GM18499 (cell line): Measurements from ENCODE around the gene PFN3.

Source experiments
- ATAC-seq: cut with Tn5 transposase; IDR thresholded peaks from one replicate; pipeline ENCODE4 v1.9.1; 2021; ENCODE audit warnings: moderate number of reproducible peaks; ENCODE audit not compliant: insufficient read depth, unreplicated experiment

PFN3 gene, protein sequence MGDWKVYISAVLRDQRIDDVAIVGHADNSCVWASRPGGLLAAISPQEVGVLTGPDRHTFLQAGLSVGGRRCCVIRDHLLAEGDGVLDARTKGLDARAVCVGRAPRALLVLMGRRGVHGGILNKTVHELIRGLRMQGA

GRCh38 chr5:177399997-177400868 lies at the start of gene PFN3:
Gene PFN3, minus strand, starts transcription at chr5:177400661. Its CDS starts 85 bp downstream, at chr5:177400576.
- no peak for ATAC-seq

DNA sequence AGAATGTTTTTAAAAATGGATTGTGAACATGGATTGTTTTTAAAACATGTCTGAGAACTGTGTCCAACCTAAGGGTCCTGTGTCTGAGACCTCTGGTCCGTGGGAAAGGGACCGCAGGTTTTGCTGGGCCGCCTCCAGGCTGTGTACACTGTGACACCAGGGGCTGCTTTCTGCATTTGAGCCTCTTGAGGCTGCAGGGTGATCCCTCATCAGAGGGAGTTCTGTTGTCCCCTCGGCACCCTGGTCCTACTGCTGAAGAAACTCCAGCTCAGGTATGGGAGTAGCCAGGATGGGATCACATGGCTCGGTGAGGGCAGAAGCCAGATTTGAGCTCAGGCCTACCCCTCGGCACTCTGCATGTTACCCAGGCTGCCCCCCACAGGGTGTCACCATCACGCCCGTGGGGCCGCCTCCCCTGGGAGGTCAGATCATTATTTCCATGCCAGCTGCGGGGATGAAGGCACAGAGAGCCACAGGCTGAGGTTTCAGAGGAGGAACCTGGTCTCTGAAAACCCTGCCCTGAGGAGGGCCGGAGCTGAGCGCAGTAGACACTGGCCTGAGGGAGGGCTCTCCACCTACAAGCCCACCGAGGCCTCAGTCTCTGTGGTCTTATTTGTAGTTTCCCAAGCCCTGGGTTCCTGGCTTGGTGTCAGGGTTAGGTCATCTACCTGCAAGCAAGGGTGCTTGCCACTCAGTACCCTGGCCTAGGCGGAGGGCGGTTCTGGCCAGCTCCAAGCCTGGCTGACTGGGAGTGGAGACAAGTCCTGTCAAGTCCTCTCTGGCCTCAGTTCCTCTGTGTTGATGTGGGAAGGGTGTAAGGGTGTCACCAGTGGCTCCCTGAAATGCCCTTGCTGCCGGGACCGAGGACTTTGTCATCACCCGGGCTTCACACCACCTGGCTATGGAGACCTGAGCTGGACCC lies 48.9 kb upstream of the PFN3 start:
- ATAC-seq = no peak

- no peak for ATAC-seq
Measured at GRCh38 chr5:177448244-177448950, 47.9 kb upstream of the PFN3 start.

DNA sequence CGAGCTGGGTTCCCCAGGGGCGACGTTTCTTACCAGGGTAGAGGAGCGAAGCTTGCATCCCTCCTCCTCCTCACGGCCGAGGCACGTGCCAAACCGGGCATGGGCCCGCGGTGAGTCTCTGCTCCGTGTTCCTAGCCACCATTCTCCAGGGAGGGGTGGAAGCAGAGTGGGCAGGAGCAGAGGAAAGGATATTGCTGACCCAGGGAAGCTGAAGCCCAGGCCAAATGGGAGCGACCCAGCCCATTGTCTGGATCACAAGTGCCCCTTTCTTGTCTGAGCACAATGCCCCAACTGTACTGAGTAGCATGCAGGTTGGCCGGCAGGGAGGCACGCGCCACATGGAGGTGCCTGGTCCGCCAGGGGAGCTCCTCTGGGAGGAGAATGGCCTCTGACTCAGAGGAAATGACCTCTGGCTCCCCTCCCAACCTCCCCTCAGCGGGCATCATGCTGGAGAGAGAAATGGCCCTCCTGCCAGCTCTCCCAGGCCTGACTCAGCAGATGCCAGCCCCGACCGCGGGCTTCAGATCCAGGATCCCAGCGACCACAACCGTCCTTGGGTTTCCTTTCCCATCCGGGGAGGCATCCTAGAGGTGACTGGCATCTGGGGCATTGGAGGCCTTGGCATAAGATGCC lies 47.3 kb upstream of the PFN3 start:
- no peak for ATAC-seq

GRCh38 chr5:177447066-177447610 lies 46.7 kb upstream of the PFN3 start:
- no peak for ATAC-seq

DNA sequence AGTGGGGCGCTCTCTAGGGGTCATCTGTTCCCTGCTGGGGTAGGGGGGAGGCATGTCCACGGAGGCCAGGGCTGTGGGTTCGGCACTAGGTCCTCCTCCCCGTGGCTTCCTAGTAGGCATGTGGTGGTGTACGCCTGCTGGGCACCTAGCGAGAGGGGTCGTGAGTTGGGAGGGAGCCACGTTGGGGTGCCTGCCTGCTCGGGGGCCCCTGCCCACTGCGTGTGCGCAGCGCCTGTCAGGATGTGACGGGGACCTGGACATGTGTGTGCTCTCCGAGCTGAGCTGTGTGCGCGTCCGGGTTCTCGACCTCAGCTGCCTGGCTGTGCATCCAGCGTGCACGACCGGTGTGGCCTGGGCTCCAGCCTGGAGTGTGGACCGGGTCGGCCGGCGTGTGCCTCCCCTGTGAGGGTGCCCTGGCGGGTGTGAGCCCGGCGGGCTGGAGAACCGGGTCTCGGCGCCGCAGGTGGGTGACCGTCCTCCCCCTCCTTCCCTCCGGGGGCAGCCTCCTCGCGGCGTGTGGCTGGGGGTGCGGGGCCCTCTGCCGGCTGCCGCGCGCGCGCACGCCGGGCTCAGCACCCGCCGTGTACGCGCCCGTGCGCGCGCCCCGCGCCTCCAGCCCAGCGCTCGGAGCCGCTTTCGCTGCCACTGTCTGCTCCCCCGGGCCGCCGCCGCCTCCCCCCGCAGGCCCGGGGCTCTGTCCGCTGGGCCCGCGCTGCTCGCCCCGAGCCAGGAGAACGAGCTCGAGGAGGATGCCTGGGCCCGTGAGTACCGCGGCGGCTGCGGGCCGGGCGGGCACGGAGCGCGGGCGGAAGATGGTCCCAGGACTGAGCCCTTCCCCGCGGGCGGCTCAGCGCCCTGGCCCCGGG lies 46.0 kb upstream of the PFN3 start, which contains the start of gene PRR7:
Gene PRR7, plus strand, starts transcription at position 615 of the 866 bp plus-strand sequence. CDS start 8,254 bp downstream, outside the sequence.
- no peak for ATAC-seq

DNA sequence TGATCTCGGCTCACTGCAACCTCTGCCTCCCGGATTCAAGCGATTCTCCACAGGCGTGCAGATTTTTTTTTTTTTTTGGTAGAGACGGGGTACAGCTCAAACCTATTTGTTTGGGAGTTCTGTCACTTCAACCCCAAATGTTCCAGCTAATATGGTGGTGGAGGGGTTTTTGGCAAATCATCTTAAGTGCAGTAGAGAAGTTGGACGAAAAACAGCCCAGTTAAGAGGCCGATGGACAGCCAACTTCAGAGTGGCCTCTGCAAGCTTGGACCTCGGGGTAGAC lies 45.4 kb upstream of the PFN3 start:
- no peak for ATAC-seq

- no peak for ATAC-seq
Measured at GRCh38 chr5:177445052-177445916, 44.8 kb upstream of the PFN3 start.

GRCh38 chr5:177444106-177445051 lies 43.9 kb upstream of the PFN3 start:
- no peak for ATAC-seq

GRCh38 chr5:177443144-177443983 lies 42.9 kb upstream of the PFN3 start:
- no peak for ATAC-seq

GRCh38 chr5:177442066-177442826 lies 41.8 kb upstream of the PFN3 start:
- ATAC-seq = no peak

GRCh38 chr5:177440990-177441780 lies 40.7 kb upstream of the PFN3 start:
- ATAC-seq = no peak

GRCh38 chr5:177440211-177440989 lies 39.9 kb upstream of the PFN3 start:
- ATAC-seq = no peak
